Right lobe of liver (tissue), 4 donors: Measurements from ENCODE around the gene LRRC31.

ENCODE experiments used
- POLR2A ChIP-seq: fragments of 450-650 bp; IDR thresholded peaks from one replicate; pipeline ENCODE4 v1.6.1; 2017; ENCODE audit warnings: antibody characterized with exemption, mild to moderate bottlenecking
- TF ChIP-seq, protein P1 (sequence below), 4 donors: fragments of 200-600 bp in 3 of 4; fragments of 450-650 bp in 1 of 4; IDR thresholded peaks; one replicate each; pipeline versions ENCODE4 v1.5.1 to v1.8.0; 2016 to 2022; ENCODE audit warnings: antibody characterized with exemption in 4 of 4, mild to moderate bottlenecking in 2 of 4
- donor health status: DM: no; HTN: no; CAD: no.
- donor health status: DM: no; HTN: no; CAD: no.
- donor health status: DM: no; HTN: yes; CAD: no.

DNA sequence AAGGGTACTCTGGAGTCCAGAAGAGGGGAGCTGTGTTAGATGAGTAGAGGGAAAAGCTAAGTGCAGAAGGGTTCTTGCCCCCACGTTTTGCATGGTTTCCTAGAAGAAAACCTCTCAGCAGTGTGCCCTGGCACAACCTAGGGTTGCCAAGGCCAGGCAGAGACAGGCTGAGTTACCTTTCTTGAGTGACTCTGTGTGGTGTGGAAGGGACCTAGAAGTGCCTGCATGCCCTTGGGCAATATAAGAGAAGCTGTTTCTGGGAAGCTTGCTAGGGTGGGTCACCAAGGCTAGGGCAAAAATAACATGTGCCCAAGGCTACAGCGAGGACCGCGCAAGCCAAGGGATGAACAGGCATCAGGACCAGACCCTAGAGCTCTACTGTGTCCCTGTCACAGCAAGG lies 38.2 kb upstream of the LRRC31 start:
- TF ChIP-seq, protein P1, sequence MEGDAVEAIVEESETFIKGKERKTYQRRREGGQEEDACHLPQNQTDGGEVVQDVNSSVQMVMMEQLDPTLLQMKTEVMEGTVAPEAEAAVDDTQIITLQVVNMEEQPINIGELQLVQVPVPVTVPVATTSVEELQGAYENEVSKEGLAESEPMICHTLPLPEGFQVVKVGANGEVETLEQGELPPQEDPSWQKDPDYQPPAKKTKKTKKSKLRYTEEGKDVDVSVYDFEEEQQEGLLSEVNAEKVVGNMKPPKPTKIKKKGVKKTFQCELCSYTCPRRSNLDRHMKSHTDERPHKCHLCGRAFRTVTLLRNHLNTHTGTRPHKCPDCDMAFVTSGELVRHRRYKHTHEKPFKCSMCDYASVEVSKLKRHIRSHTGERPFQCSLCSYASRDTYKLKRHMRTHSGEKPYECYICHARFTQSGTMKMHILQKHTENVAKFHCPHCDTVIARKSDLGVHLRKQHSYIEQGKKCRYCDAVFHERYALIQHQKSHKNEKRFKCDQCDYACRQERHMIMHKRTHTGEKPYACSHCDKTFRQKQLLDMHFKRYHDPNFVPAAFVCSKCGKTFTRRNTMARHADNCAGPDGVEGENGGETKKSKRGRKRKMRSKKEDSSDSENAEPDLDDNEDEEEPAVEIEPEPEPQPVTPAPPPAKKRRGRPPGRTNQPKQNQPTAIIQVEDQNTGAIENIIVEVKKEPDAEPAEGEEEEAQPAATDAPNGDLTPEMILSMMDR (IDR thresholded peaks at IDR 0.05): no peak
- no peak for TF ChIP-seq POLR2A
